ENCODE measurements around the gene LRP5. TPM values are rescaled to one million over a fixed set of nuclear protein-coding genes. Genes with fewer than 3 reads are reported as not detected.

The LRP5 gene
- total RNA-seq, 4 donors from 2014 or later = 22.3 to 43.2 (median 33.8) TPM

DNA sequence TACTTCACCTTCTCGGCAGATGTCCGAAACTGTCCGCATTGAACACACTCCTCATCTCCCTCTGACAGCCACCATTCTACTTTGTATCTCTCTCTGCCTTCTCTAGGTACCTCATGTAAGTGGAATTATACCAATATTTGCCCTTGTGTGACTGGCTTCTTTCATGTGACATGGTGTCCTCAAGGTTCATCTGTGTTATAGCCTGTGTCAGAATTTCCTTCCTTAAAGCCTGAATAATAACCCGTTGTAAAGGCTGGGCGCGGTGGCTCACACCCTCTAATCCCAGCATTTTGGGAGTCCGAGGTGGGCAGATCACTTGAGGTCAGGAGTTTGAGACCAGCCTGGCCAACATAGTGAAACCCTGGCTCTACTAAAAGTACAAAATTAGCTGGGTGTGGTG is 107.8 kb downstream of the LRP5 start:
- TF ChIP-seq EP300 (IDR thresholded peaks at IDR 0.05) = no peak
- Histone ChIP-seq H3K4me1 (no peaks in the 10 kb centered on the region), H3K4me3 (no peak overlapping the region), H3K9me3 (no peaks in the 10 kb centered on the region), H3K27me3 (no peaks in the 10 kb centered on the region), H3K27ac (no peak overlapping the region), H3K36me3 (peaks cover 0 to 71% (median 0%) of the 10 kb centered on the region in 3 donors)
- 96 to 98% methylated on average over 7 of the region's 7 CpGs for WGBS, 2 donors
- DNase-seq (ENCODE audit: low spot score in 2 of 2) = no peak

DNA sequence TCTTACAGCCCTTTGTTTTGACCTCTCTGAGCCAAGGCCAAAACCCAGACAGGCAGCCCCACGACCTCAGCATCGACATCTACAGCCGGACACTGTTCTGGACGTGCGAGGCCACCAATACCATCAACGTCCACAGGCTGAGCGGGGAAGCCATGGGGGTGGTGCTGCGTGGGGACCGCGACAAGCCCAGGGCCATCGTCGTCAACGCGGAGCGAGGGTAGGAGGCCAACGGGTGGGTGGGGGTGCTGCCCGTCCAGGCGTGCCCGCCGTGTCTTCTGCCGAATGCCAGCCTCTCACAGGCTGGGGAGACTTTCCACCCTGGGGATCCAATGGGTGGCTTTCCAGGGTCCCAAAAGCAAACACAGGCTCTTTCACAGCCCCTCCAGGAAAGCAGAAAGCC is 111.1 kb downstream of the LRP5 start:
- no peak overlapping the region for H3K4me3 ChIP-seq
- H3K36me3 ChIP-seq = peaks cover 0 to 81% (median 0%) of the 10 kb centered on the region in 3 donors
- H3K27ac ChIP-seq = no peak overlapping the region
- TF ChIP-seq, protein P1, sequence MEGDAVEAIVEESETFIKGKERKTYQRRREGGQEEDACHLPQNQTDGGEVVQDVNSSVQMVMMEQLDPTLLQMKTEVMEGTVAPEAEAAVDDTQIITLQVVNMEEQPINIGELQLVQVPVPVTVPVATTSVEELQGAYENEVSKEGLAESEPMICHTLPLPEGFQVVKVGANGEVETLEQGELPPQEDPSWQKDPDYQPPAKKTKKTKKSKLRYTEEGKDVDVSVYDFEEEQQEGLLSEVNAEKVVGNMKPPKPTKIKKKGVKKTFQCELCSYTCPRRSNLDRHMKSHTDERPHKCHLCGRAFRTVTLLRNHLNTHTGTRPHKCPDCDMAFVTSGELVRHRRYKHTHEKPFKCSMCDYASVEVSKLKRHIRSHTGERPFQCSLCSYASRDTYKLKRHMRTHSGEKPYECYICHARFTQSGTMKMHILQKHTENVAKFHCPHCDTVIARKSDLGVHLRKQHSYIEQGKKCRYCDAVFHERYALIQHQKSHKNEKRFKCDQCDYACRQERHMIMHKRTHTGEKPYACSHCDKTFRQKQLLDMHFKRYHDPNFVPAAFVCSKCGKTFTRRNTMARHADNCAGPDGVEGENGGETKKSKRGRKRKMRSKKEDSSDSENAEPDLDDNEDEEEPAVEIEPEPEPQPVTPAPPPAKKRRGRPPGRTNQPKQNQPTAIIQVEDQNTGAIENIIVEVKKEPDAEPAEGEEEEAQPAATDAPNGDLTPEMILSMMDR (IDR thresholded peaks at IDR 0.05) = no peak
- TF ChIP-seq EP300 (IDR thresholded peaks at IDR 0.05) (no peak), POLR2A (IDR thresholded peaks at IDR 0.05) (no peak)
- no peaks in the 10 kb centered on the region for H3K27me3 ChIP-seq
- no peak for DNase-seq (ENCODE audit: low spot score in 2 of 2)
- no peaks in the 10 kb centered on the region for H3K4me1 ChIP-seq
- WGBS, 2 donors = 94% methylated on average over 21 of the region's 21 CpGs
- H3K9me3 ChIP-seq = peaks cover 0 to 4% (median 0%) of the 10 kb centered on the region in 4 donors

- Histone ChIP-seq H3K4me3 (no peak overlapping the region), H3K27me3 (no peaks in the 10 kb centered on the region), H3K27ac (no peak overlapping the region), H3K4me1 (no peaks in the 10 kb centered on the region), H3K36me3 (peaks cover 0 to 81% (median under 1%) of the 10 kb centered on the region in 3 donors), H3K9me3 (peaks cover 0 to 8% (median 0%) of the 10 kb centered on the region in 4 donors)
- DNase-seq (ENCODE audit: low spot score in 2 of 2) = no peak
- WGBS, 2 donors = 91 to 93% methylated on average over 17 to 19 of the region's 19 CpGs
- TF ChIP-seq POLR2A (IDR thresholded peaks at IDR 0.05) (no peak), EP300 (IDR thresholded peaks at IDR 0.05) (no peak)
- TF ChIP-seq, protein P1 (IDR thresholded peaks at IDR 0.05) = no peak
These were observed 111.8 kb downstream of the LRP5 start for GRCh38 chr11:68424101-68424632.

GRCh38 chr11:68424981-68425865 is 112.8 kb downstream of the LRP5 start:
- WGBS, 2 donors = 95 to 96% methylated on average over 37 to 39 of the region's 40 CpGs
- Histone ChIP-seq H3K36me3 (peaks cover 0 to 81% (median 9%) of the 10 kb centered on the region in 3 donors), H3K9me3 (peaks cover 0 to 19% (median 1%) of the 10 kb centered on the region in 4 donors), H3K27me3 (no peaks in the 10 kb centered on the region), H3K4me1 (no peaks in the 10 kb centered on the region), H3K27ac (no peak overlapping the region), H3K4me3 (no peak overlapping the region)
- DNase-seq (ENCODE audit: low spot score in 2 of 2) = no peak
- TF ChIP-seq POLR2A (IDR thresholded peaks at IDR 0.05) = no peak
- no peak for TF ChIP-seq EP300 (IDR thresholded peaks at IDR 0.05)

GRCh38 chr11:68425866-68426380 is 113.5 kb downstream of the LRP5 start:
- Histone ChIP-seq H3K4me3 (no peak overlapping the region), H3K4me1 (no peaks in the 10 kb centered on the region), H3K36me3 (peaks cover 0 to 83% (median 9%) of the 10 kb centered on the region in 3 donors), H3K9me3 (peaks cover 0 to 26% (median 1%) of the 10 kb centered on the region in 4 donors), H3K27ac (no peak overlapping the region), H3K27me3 (no peaks in the 10 kb centered on the region)
- TF ChIP-seq POLR2A (IDR thresholded peaks at IDR 0.05) (no peak), EP300 (IDR thresholded peaks at IDR 0.05) (no peak)
- TF ChIP-seq, protein P1 (IDR thresholded peaks at IDR 0.05) = no peak
- WGBS, 2 donors = 92 to 94% methylated on average over 11 to 21 of the region's 21 CpGs
- no peak for DNase-seq (ENCODE audit: low spot score in 2 of 2)

GRCh38 chr11:68429661-68430060 is 117.3 kb downstream of the LRP5 start:
- TF ChIP-seq, protein P1 (IDR thresholded peaks at IDR 0.05) = no peak
- TF ChIP-seq POLR2A (IDR thresholded peaks at IDR 0.05) (no peak), EP300 (IDR thresholded peaks at IDR 0.05) (no peak)
- WGBS, 2 donors = 95 to 98% methylated on average over 3 of the region's 3 CpGs
- H3K36me3 ChIP-seq = peaks cover 0 to 98% (median 9%) of the 10 kb centered on the region in 3 donors

More at GRCh38 chr11:68429661-68430060, 117.3 kb downstream of the LRP5 start:
- Histone ChIP-seq H3K4me3 (no peak overlapping the region), H3K27me3 (no peaks in the 10 kb centered on the region), H3K27ac (no peak overlapping the region), H3K9me3 (peaks cover 0 to 27% (median 1%) of the 10 kb centered on the region in 4 donors), H3K4me1 (no peaks in the 10 kb centered on the region)
- no peak for DNase-seq (ENCODE audit: low spot score in 2 of 2)
